ENCODE results near the gene CCDC73. TPM values are rescaled to one million over a fixed set of nuclear protein-coding genes. Genes with fewer than 3 reads are reported as not detected.

Gene CCDC73
- total and polyA plus RNA-seq, 10 of the 15 experiments (the other 5 are each of a cell fraction or from before 2014, with no cell fraction given): 0.05 to 0.57 (median 0.14) TPM

GRCh38 chr11:32792111-32792947 is 2.1 kb downstream of the CCDC73 start:
- Histone ChIP-seq H3K36me3 (ENCODE audit: control insufficient read depth in 2 of 2, insufficient read depth in 2 of 2, low read length in 1 of 2) (no peaks in the 10 kb centered on the region), H4K20me1 (ENCODE audit: control insufficient read depth, insufficient read depth) (no peaks in the 10 kb centered on the region), H3K4me1 (ENCODE audit: control insufficient read depth, insufficient read depth, low read length) (no peaks in the 10 kb centered on the region), H3K9ac (ENCODE audit: control insufficient read depth, insufficient read depth, low read length) (no peak overlapping the region), H3K4me3 (no peak overlapping the region), H3K9me3 (replicated peaks; ENCODE audit: control insufficient read depth, insufficient read depth, low read length) (no peaks in the 10 kb centered on the region), H3K27ac (ENCODE audit: control insufficient read depth, insufficient read depth) (no peak overlapping the region), H3K79me2 (ENCODE audit: control insufficient read depth, insufficient read depth, low read length) (no peaks in the 10 kb centered on the region), H2AFZ (ENCODE audit: control insufficient read depth, low read depth, low read length) (peak overlapping the region; percentile 33; the same call in 1 of the 2 replicates), H3K4me2 (ENCODE audit: control insufficient read depth, insufficient read depth) (peak overlapping the region; percentile 72), H3K27me3 (replicated peaks in 1 of 2; ENCODE audit: control insufficient read depth in 2 of 2, insufficient read depth in 2 of 2, low read length in 1 of 2) (no peaks in the 10 kb centered on the region)
- ChIA-PET SMC1A (ENCODE audit: uncharacterized antibody, unreplicated experiment) (interaction anchor here (0.5 to 3.6 kb wide), 19 partner anchors 11 to 598 kb away, joined by 3 to 45 read pairs (median 6); no protein-coding TSS in a partner anchor), CTCF (interaction anchor here (0.5 to 6.6 kb wide), 28 partner anchors 9 to 480 kb away, joined by 3 to 82 read pairs (median 4); no protein-coding TSS in a partner anchor), POLR2A (no interaction called here), RAD21 (ENCODE audit: unreplicated experiment) (interaction anchor here (1.1 to 3.3 kb wide), 8 partner anchors 8 to 469 kb away, joined by 3 to 25 read pairs (median 5); no protein-coding TSS in a partner anchor)
- BruUV-seq (replicated peaks): no TSS peak
- DNase-seq (ENCODE audit: low read depth, low spot score): no peak
- intact Hi-C loops (cut with micrococcal nuclease; ENCODE audit: unreplicated experiment) (loop anchor here (2.0 kb wide), 1 partner anchor 418 kb away; no protein-coding TSS in a partner anchor), in situ Hi-C loops (cut with MboI) (loop anchor here (5.0 kb wide), 1 partner anchor 470 kb away; no protein-coding TSS in a partner anchor)
- no peak for TF ChIP-seq BRCA1 (IDR thresholded peaks at IDR 0.05; ENCODE audit: low read depth, low read length)
- TF ChIP-seq, protein P1, sequence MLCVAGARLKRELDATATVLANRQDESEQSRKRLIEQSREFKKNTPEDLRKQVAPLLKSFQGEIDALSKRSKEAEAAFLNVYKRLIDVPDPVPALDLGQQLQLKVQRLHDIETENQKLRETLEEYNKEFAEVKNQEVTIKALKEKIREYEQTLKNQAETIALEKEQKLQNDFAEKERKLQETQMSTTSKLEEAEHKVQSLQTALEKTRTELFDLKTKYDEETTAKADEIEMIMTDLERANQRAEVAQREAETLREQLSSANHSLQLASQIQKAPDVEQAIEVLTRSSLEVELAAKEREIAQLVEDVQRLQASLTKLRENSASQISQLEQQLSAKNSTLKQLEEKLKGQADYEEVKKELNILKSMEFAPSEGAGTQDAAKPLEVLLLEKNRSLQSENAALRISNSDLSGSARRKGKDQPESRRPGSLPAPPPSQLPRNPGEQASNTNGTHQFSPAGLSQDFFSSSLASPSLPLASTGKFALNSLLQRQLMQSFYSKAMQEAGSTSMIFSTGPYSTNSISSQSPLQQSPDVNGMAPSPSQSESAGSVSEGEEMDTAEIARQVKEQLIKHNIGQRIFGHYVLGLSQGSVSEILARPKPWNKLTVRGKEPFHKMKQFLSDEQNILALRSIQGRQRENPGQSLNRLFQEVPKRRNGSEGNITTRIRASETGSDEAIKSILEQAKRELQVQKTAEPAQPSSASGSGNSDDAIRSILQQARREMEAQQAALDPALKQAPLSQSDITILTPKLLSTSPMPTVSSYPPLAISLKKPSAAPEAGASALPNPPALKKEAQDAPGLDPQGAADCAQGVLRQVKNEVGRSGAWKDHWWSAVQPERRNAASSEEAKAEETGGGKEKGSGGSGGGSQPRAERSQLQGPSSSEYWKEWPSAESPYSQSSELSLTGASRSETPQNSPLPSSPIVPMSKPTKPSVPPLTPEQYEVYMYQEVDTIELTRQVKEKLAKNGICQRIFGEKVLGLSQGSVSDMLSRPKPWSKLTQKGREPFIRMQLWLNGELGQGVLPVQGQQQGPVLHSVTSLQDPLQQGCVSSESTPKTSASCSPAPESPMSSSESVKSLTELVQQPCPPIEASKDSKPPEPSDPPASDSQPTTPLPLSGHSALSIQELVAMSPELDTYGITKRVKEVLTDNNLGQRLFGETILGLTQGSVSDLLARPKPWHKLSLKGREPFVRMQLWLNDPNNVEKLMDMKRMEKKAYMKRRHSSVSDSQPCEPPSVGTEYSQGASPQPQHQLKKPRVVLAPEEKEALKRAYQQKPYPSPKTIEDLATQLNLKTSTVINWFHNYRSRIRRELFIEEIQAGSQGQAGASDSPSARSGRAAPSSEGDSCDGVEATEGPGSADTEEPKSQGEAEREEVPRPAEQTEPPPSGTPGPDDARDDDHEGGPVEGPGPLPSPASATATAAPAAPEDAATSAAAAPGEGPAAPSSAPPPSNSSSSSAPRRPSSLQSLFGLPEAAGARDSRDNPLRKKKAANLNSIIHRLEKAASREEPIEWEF (IDR thresholded peaks at IDR 0.05; ENCODE audit: insufficient replicate concordance, low read depth, low read length): no peak
- no peak for TF ChIP-seq SUZ12 (IDR thresholded peaks at IDR 0.05; ENCODE audit: unreplicated experiment)
- no peak for TF ChIP-seq EP300 (IDR thresholded peaks at IDR 0.05; ENCODE audit: borderline replicate concordance in 1 of 2, control insufficient read depth in 1 of 2, low read depth in 2 of 2, low read length in 2 of 2)
- no peak for TF ChIP-seq CREB1 (IDR thresholded peaks at IDR 0.05; ENCODE audit: low read depth)
- no peak for TF ChIP-seq CREM (IDR thresholded peaks at IDR 0.05; ENCODE audit: low read depth)
- TF ChIP-seq CHD4 (IDR thresholded peaks at IDR 0.05): no peak
- TF ChIP-seq MYB (IDR thresholded peaks at IDR 0.05; ENCODE audit: borderline replicate concordance, low read depth, low read length): no peak
- no peak for TF ChIP-seq ZNF592 (IDR thresholded peaks at IDR 0.05)
- ATAC-seq: peak; percentile 26; the same call in 2 of the 3 replicates
- 1% methylated on average over 6 of the region's 6 CpGs for WGBS (ENCODE audit: insufficient coverage, insufficient replicate concordance, low lambda C conversion rate, missing lambda C conversion rate)
- no peak for FAIRE-seq

Data from GM12878 (cell line).